ENCODE results near the gene WDR49. TPM values are rescaled to one million over a fixed set of nuclear protein-coding genes. Genes with fewer than 3 reads are reported as not detected.
"Not testable (repeated sequence)": the region's sequence is repeated elsewhere in the genome, so short reads cannot be mapped to it uniquely, and the experiment has no call there.

The WDR49 gene
- total RNA-seq, 3 donors from 2014 or later, result 0.15 to 0.16 TPM; not detected in 1

GRCh38 chr3:167656821-167657220, 3.1 kb upstream of the WDR49 start:
- peaks cover 5% of the 10 kb centered on the region for H3K27me3 Mint-ChIP-seq (ENCODE audit: low read depth)
- DNase-seq, result no peak
- ATAC-seq, result no peak

GRCh38 chr3:167653155-167653554, 587 bp downstream of the WDR49 start:
- Mint-ChIP-seq H3K36me3 (ENCODE audit: insufficient read depth) (no peaks in the 10 kb centered on the region), H3K4me3 (no peak overlapping the region), H3K4me1 (ENCODE audit: low read depth) (peaks cover 12% of the 10 kb centered on the region), H3K27me3 (ENCODE audit: low read depth) (peaks cover 2% of the 10 kb centered on the region), H3K9me3 (no peaks in the 10 kb centered on the region)
- ATAC-seq, result no peak
- DNase-seq, result no peak

More at GRCh38 chr3:167656821-167657220, 3.1 kb upstream of the WDR49 start:
- Mint-ChIP-seq H3K9me3 (no peaks in the 10 kb centered on the region), H3K36me3 (ENCODE audit: insufficient read depth) (no peaks in the 10 kb centered on the region), H3K4me1 (ENCODE audit: low read depth) (peaks cover 4% of the 10 kb centered on the region), H3K4me3 (no peak overlapping the region)

- Mint-ChIP-seq H3K36me3 (ENCODE audit: insufficient read depth) (no peaks in the 10 kb centered on the region), H3K27me3 (ENCODE audit: low read depth) (peaks cover 2% of the 10 kb centered on the region), H3K9me3 (no peaks in the 10 kb centered on the region), H3K4me1 (ENCODE audit: low read depth) (peaks cover 12% of the 10 kb centered on the region), H3K4me3 (no peak overlapping the region)
- DNase-seq (no peak), ATAC-seq (no peak)
Observed at GRCh38 chr3:167651826-167652225, 1.9 kb downstream of the WDR49 start.

GRCh38 chr3:167650459-167650858, 3.3 kb downstream of the WDR49 start:
- Mint-ChIP-seq H3K27me3 (ENCODE audit: low read depth) (no peaks in the 10 kb centered on the region), H3K9me3 (peaks cover 3% of the 10 kb centered on the region), H3K36me3 (ENCODE audit: insufficient read depth) (no peaks in the 10 kb centered on the region), H3K4me3 (no peak overlapping the region), H3K4me1 (ENCODE audit: low read depth) (peaks cover 12% of the 10 kb centered on the region)
- DNase-seq (no peak), ATAC-seq (no peak)

GRCh38 chr3:167649746-167650145, 4.0 kb downstream of the WDR49 start:
- no peaks in the 10 kb centered on the region for H3K27me3 Mint-ChIP-seq (ENCODE audit: low read depth)
- ATAC-seq (no peak), DNase-seq (no peak)
- H3K4me3 Mint-ChIP-seq, result no peak overlapping the region
- peaks cover 4% of the 10 kb centered on the region for H3K9me3 Mint-ChIP-seq
- H3K36me3 Mint-ChIP-seq (ENCODE audit: insufficient read depth), result no peaks in the 10 kb centered on the region
- peaks cover 12% of the 10 kb centered on the region for H3K4me1 Mint-ChIP-seq (ENCODE audit: low read depth)

GRCh38 chr3:167644611-167645010, 9.1 kb downstream of the WDR49 start:
- Mint-ChIP-seq H3K27me3 (ENCODE audit: low read depth) (peaks cover 3% of the 10 kb centered on the region), H3K4me3 (no peak overlapping the region), H3K36me3 (ENCODE audit: insufficient read depth) (no peaks in the 10 kb centered on the region), H3K4me1 (ENCODE audit: low read depth) (peaks cover under 1% of the 10 kb centered on the region), H3K9me3 (peaks cover 4% of the 10 kb centered on the region)
- no peak for ATAC-seq
- no peak for DNase-seq

DNA sequence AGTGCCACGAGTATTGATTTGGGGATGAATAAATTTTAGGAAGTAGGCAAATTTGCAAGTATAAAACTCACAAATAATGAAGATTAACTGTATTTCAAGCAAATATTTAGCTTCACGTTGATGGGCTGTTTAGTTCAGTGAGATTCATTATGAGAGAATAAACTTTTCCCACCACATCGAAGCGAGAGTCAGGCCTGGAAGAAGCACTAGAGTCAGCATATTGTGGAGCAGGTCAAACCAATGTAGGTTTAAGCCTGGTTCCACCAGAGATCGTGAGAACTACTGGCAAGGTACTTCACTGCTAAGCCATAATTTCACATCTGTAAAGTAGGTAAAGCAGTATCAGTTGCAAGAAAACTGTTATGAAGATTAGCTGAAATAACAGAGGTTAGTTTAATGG, 22.3 kb downstream of the WDR49 start:
- DNase-seq (no peak), ATAC-seq (no peak)
- Mint-ChIP-seq H3K36me3 (ENCODE audit: insufficient read depth) (no peaks in the 10 kb centered on the region), H3K4me3 (no peak overlapping the region), H3K9me3 (no peaks in the 10 kb centered on the region), H3K27me3 (ENCODE audit: low read depth) (no peaks in the 10 kb centered on the region), H3K4me1 (ENCODE audit: low read depth) (no peaks in the 10 kb centered on the region)

GRCh38 chr3:167626490-167626889, 27.3 kb downstream of the WDR49 start:
- DNase-seq (no peak), ATAC-seq (no peak)
- H3K4me1 Mint-ChIP-seq (ENCODE audit: low read depth), result no peaks in the 10 kb centered on the region
- H3K27me3 Mint-ChIP-seq (ENCODE audit: low read depth), result no peaks in the 10 kb centered on the region
- H3K9me3 Mint-ChIP-seq, result no peaks in the 10 kb centered on the region
- H3K4me3 Mint-ChIP-seq, result no peak overlapping the region
- no peaks in the 10 kb centered on the region for H3K36me3 Mint-ChIP-seq (ENCODE audit: insufficient read depth)

DNA sequence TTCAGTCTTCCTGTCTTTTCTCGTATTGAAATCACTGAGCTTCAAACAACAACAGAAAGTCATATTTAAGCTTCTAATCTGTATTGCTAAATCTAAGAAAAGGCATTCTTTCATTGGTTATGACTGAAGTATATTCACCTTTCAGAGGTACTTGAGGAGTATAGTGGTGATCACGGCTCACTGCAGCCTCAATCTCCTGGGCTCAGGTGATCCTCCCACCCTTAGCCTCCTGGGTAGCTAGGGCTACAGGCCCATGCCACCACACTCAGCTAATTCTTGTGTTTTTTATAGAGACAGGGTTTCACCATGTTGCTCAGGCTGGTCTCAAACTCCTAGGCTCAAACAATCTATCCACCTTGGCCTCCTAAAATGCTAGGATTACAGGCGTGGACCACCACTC, 38.7 kb downstream of the WDR49 start:
- Mint-ChIP-seq H3K36me3 (ENCODE audit: insufficient read depth) (no peaks in the 10 kb centered on the region), H3K4me3 (no peak overlapping the region), H3K4me1 (ENCODE audit: low read depth) (no peaks in the 10 kb centered on the region), H3K27me3 (ENCODE audit: low read depth) (no peaks in the 10 kb centered on the region), H3K9me3 (no peaks in the 10 kb centered on the region)
- DNase-seq (no peak), ATAC-seq (no peak)

GRCh38 chr3:167614196-167614595, 39.5 kb downstream of the WDR49 start:
- H3K4me1 Mint-ChIP-seq (ENCODE audit: low read depth); ATAC-seq; H3K36me3 Mint-ChIP-seq (ENCODE audit: insufficient read depth); H3K4me3 Mint-ChIP-seq; DNase-seq; H3K9me3 Mint-ChIP-seq; H3K27me3 Mint-ChIP-seq (ENCODE audit: low read depth): not testable (repeated sequence)

- Mint-ChIP-seq H3K9me3 (no peaks in the 10 kb centered on the region), H3K36me3 (ENCODE audit: insufficient read depth) (no peaks in the 10 kb centered on the region), H3K4me1 (ENCODE audit: low read depth) (no peaks in the 10 kb centered on the region), H3K4me3 (no peak overlapping the region), H3K27me3 (ENCODE audit: low read depth) (peaks cover 5% of the 10 kb centered on the region)
- ATAC-seq, result no peak
- DNase-seq, result no peak
Observed at GRCh38 chr3:167611718-167612117, 42.0 kb downstream of the WDR49 start.

GRCh38 chr3:167609156-167609555, 44.6 kb downstream of the WDR49 start:
- Mint-ChIP-seq H3K27me3 (ENCODE audit: low read depth) (peaks cover 5% of the 10 kb centered on the region), H3K36me3 (ENCODE audit: insufficient read depth) (no peaks in the 10 kb centered on the region), H3K4me1 (ENCODE audit: low read depth) (no peaks in the 10 kb centered on the region), H3K4me3 (no peak overlapping the region), H3K9me3 (no peaks in the 10 kb centered on the region)
- ATAC-seq (no peak), DNase-seq (no peak)

DNA sequence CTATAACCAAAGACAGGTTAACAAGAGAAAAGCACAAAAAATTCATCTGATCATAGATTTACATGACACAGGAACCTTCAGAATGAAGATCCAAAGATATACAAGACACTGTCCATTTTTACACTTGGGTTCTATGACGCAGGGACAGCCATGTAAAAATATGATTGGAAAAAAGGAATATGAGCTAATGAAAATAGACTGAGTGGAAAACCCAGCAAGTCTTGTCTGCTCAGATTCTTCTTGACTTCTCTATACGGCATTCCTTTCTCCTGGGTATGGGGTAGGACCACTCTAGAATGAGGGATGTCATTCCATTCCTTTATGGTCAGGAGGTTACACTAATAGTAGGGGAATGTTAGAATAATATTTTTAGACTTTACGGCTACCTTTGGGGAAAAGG, 46.9 kb downstream of the WDR49 start:
- no peaks in the 10 kb centered on the region for H3K9me3 Mint-ChIP-seq
- DNase-seq (no peak), ATAC-seq (no peak)
- no peaks in the 10 kb centered on the region for H3K4me1 Mint-ChIP-seq (ENCODE audit: low read depth)
- H3K36me3 Mint-ChIP-seq (ENCODE audit: insufficient read depth), result no peaks in the 10 kb centered on the region
- H3K4me3 Mint-ChIP-seq, result no peak overlapping the region
- peaks cover 5% of the 10 kb centered on the region for H3K27me3 Mint-ChIP-seq (ENCODE audit: low read depth)

GRCh38 chr3:167605871-167606270, 47.9 kb downstream of the WDR49 start:
- Mint-ChIP-seq H3K4me1 (ENCODE audit: low read depth) (no peaks in the 10 kb centered on the region), H3K4me3 (no peak overlapping the region), H3K36me3 (ENCODE audit: insufficient read depth) (no peaks in the 10 kb centered on the region), H3K9me3 (no peaks in the 10 kb centered on the region), H3K27me3 (ENCODE audit: low read depth) (peaks cover 5% of the 10 kb centered on the region)
- no peak for DNase-seq
- no peak for ATAC-seq

- DNase-seq, result no peak
- ATAC-seq, result no peak
- Mint-ChIP-seq H3K9me3 (no peaks in the 10 kb centered on the region), H3K27me3 (ENCODE audit: low read depth) (no peaks in the 10 kb centered on the region), H3K4me1 (ENCODE audit: low read depth) (no peaks in the 10 kb centered on the region), H3K36me3 (ENCODE audit: insufficient read depth) (no peaks in the 10 kb centered on the region), H3K4me3 (no peak overlapping the region)
Observed at GRCh38 chr3:167602041-167602440, 51.7 kb downstream of the WDR49 start.

DNA sequence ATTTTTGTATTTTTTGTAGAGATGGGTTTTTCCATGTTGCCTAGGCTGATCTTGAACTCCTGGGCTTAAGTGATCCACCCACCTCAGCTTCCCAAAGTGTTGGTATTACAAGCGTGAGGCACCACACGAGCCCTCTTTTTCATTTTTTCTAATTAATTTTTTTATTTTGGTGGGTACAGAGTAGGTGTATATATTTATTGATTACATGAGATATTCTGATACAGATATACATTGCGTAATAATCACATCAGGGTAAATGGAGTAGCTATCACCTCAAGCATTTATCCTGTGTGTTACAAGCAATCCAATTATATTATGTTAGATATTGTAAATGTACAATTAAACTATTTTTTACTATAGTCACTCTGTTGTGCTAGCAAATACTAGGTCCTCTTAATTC, 66.1 kb downstream of the WDR49 start:
- H3K4me3 Mint-ChIP-seq, result no peak overlapping the region
- H3K27me3 Mint-ChIP-seq (ENCODE audit: low read depth), result no peaks in the 10 kb centered on the region
- no peak for DNase-seq
- ATAC-seq, result no peak
- no peaks in the 10 kb centered on the region for H3K4me1 Mint-ChIP-seq (ENCODE audit: low read depth)
- no peaks in the 10 kb centered on the region for H3K36me3 Mint-ChIP-seq (ENCODE audit: insufficient read depth)
- peaks cover 5% of the 10 kb centered on the region for H3K9me3 Mint-ChIP-seq

All from activated T-cell treated with anti-CD3 and anti-CD28 coated beads, Interleukin-2, amount 50 U/mL, for 4 hours (primary cell).